Left ventricle myocardium inferior (tissue), 1 donor: ENCODE data around the gene HLA-DMA. TPM values are rescaled to one million over a fixed set of nuclear protein-coding genes. Genes with fewer than 3 reads are reported as not detected.

Source experiments
- DNase-seq: peaks from one replicate; pipeline ENCODE4 v3.0.0-alpha.2; 2020
- H3K27ac ChIP-seq: fragments of 200-600 bp; replicated peaks from 2 replicates; pipeline ENCODE4 v1.8.0; 2021
- H3K27me3 ChIP-seq: fragments of 200-600 bp; 2 replicates; pipeline ENCODE4 v1.8.0; 2021; ENCODE audit warnings: low read depth
- H3K36me3 ChIP-seq: fragments of 200-600 bp; 2 replicates; pipeline ENCODE4 v1.8.0; 2021
- H3K4me1 ChIP-seq: fragments of 200-600 bp; 2 replicates; pipeline ENCODE4 v1.8.0; 2021
- H3K4me3 ChIP-seq: fragments of 200-600 bp; 2 replicates; pipeline ENCODE4 v1.8.0; 2021; ENCODE audit warnings: mild to moderate bottlenecking, moderate library complexity
- H3K9me3 ChIP-seq: fragments of 200-600 bp; replicated peaks from 2 replicates; pipeline ENCODE4 v1.8.0; 2021
- intact Hi-C: fragments of 100-400 bp; cut with micrococcal nuclease; formaldehyde crosslinking; loops from one replicate; pipeline ENCODE4 v1.11.0; 2022
- total RNA-seq: library from RNA; stranded (reverse); fragmentation: NEBNext Ultra II Directional; extraction: Animal tissue kit (Norgen Biotek cat#: 25700); gene quantifications from one replicate; pipeline ENCODE4 v1.2.1, GENCODE V29; 2021
- TF ChIP-seq, protein P1 (sequence below): fragments of 200-600 bp; IDR thresholded peaks from 2 replicates; pipeline ENCODE4 v1.8.0; 2021; ENCODE audit warnings: antibody characterized with exemption, mild to moderate bottlenecking, borderline replicate concordance
- donor health status: DM: no; HTN: yes; CAD: no; lungs with severe emphysema.

HLA-DMA gene
- total RNA-seq, 1 donor from 2014 or later, result 15.8 TPM

GRCh38 chr6:32932132-32932868 lies 20.6 kb downstream of the HLA-DMA start:
- Histone ChIP-seq H3K4me1 (no peaks in the 10 kb centered on the region), H3K9me3 (no peaks in the 10 kb centered on the region), H3K27me3 (no peaks in the 10 kb centered on the region), H3K4me3 (no peak overlapping the region), H3K27ac (no peak overlapping the region), H3K36me3 (no peaks in the 10 kb centered on the region)
- TF ChIP-seq, protein P1, sequence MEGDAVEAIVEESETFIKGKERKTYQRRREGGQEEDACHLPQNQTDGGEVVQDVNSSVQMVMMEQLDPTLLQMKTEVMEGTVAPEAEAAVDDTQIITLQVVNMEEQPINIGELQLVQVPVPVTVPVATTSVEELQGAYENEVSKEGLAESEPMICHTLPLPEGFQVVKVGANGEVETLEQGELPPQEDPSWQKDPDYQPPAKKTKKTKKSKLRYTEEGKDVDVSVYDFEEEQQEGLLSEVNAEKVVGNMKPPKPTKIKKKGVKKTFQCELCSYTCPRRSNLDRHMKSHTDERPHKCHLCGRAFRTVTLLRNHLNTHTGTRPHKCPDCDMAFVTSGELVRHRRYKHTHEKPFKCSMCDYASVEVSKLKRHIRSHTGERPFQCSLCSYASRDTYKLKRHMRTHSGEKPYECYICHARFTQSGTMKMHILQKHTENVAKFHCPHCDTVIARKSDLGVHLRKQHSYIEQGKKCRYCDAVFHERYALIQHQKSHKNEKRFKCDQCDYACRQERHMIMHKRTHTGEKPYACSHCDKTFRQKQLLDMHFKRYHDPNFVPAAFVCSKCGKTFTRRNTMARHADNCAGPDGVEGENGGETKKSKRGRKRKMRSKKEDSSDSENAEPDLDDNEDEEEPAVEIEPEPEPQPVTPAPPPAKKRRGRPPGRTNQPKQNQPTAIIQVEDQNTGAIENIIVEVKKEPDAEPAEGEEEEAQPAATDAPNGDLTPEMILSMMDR, result no peak
- no peak for DNase-seq
- intact Hi-C loops, result loop anchor here (5.0 kb wide), 1 partner anchor 55 kb away; no protein-coding TSS in a partner anchor

DNA sequence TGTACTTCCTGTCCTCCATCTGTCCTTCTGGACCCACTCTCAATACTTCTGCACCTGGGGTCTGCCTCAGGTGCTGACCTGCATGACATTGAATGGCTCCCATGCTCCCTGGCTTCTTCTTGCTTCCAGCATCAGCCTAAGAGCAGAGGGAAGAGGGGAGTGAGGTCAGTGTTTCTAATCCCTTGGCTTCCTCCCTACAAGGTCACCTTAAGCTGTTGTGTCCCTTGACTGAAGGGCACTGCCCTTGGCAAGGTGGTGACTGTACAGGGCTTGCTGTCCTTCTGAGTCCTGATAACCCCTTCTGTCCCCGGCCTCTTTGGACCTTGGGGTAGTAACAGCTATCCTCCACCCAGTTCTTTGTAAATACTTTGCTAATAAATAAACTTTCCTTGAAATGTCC lies 21.7 kb downstream of the HLA-DMA start:
- no peak for DNase-seq
- Histone ChIP-seq H3K27ac (no peak overlapping the region), H3K36me3 (no peaks in the 10 kb centered on the region), H3K27me3 (no peaks in the 10 kb centered on the region), H3K4me1 (no peaks in the 10 kb centered on the region), H3K9me3 (no peaks in the 10 kb centered on the region), H3K4me3 (no peak overlapping the region)
- intact Hi-C loops, result loop anchor here (5.0 kb wide), 1 partner anchor 56 kb away; no protein-coding TSS in a partner anchor
- TF ChIP-seq, protein P1, result no peak

DNA sequence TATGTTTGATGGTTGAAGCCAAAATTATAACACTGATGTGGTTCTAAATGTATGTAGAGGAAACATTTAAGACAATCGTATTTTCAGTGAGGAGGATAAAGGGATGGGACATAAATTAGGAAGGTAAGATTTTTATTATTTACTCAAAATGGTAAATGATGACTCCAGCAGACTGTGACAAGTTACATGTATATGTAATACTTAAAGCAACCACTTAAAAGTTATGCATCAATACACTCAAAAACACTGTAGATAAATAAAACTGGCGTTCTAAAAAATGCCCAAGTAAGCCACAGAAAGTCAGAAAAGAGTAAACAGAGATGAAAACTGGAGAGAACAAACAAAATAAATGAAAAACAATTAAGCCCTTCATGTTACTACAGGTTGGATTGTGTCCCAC lies 30.8 kb downstream of the HLA-DMA start:
- no peak overlapping the region for H3K4me3 ChIP-seq
- H3K4me1 ChIP-seq, result no peaks in the 10 kb centered on the region
- H3K27me3 ChIP-seq, result peaks cover 38% of the 10 kb centered on the region
- no peaks in the 10 kb centered on the region for H3K9me3 ChIP-seq
- no peak for DNase-seq
- H3K36me3 ChIP-seq, result no peaks in the 10 kb centered on the region
- intact Hi-C loops, result no loop called here
- TF ChIP-seq, protein P1, result no peak
- H3K27ac ChIP-seq, result no peak overlapping the region

DNA sequence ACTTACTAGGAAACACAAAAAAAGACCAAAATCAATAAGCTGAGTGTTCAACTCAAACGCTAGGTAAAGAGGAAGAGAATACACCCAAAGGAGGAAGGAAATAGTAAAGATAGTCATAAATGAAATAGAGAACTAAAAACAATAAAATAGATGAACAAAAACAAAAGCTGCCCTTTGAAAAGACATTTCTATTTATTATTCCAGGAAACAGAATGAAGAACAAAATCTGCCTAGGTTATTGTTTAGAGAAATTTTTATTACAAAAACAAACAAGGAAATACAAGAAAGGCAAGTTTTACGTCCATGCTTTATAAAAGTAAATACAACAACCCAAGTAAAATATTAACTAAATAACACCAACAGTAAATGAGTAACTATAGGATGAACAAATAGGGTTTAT lies 32.2 kb downstream of the HLA-DMA start:
- Histone ChIP-seq H3K9me3 (no peaks in the 10 kb centered on the region), H3K4me1 (no peaks in the 10 kb centered on the region), H3K36me3 (no peaks in the 10 kb centered on the region), H3K27ac (no peak overlapping the region), H3K4me3 (no peak overlapping the region), H3K27me3 (peaks cover 38% of the 10 kb centered on the region)
- intact Hi-C loops, result no loop called here
- DNase-seq, result no peak
- TF ChIP-seq, protein P1, result no peak

DNA sequence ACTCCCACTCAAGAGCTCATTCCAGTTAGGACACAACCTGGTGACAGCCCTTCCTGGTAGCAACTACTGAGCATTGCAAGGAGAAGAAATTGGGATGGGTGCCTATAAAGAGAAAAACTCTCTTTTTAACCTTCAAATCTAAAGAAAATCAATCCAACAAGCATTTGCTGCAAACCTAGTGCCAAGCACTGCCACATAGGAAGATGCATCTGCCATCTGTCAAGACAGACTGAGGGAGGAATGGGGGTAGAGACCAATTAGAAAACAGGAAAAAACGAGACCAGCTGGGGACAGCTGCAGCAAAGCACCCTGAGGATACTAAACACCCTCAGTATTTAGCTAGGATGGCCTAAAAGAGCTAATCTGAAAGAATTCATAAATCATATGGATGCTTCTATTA lies 39.9 kb downstream of the HLA-DMA start:
- no peaks in the 10 kb centered on the region for H3K9me3 ChIP-seq
- no peak overlapping the region for H3K4me3 ChIP-seq
- intact Hi-C loops, result no loop called here
- DNase-seq, result no peak
- TF ChIP-seq, protein P1, result no peak
- no peaks in the 10 kb centered on the region for H3K36me3 ChIP-seq
- peaks cover 29% of the 10 kb centered on the region for H3K27me3 ChIP-seq
- H3K27ac ChIP-seq, result no peak overlapping the region
- no peaks in the 10 kb centered on the region for H3K4me1 ChIP-seq
